Glutamatergic neuron (in vitro differentiated cells): ENCODE data around the gene XYLT1. TPM values are rescaled to one million over a fixed set of nuclear protein-coding genes. Genes with fewer than 3 reads are reported as not detected.

ENCODE experiments used
- DNase-seq: peaks from one replicate; pipeline ENCODE4 v3.0.0; 2022
- H3K27ac Mint-ChIP-seq: one replicate; pipeline ENCODE4 v1.8.0; 2020; ENCODE audit warnings: mild to moderate bottlenecking, mixed read lengths, inconsistent platforms; ENCODE audit not compliant: unreplicated experiment
- H3K27me3 Mint-ChIP-seq: one replicate; pipeline ENCODE4 v1.8.0; 2020; ENCODE audit warnings: mild to moderate bottlenecking, moderate library complexity, mixed read lengths, inconsistent platforms; ENCODE audit not compliant: unreplicated experiment
- H3K36me3 Mint-ChIP-seq: one replicate; pipeline ENCODE4 v1.8.0; 2020; ENCODE audit warnings: mild to moderate bottlenecking, mixed read lengths, inconsistent platforms; ENCODE audit not compliant: unreplicated experiment
- H3K4me1 Mint-ChIP-seq: one replicate; pipeline ENCODE4 v1.8.0; 2020; ENCODE audit warnings: mild to moderate bottlenecking, low read depth, mixed read lengths, inconsistent platforms; ENCODE audit not compliant: unreplicated experiment
- H3K4me3 Mint-ChIP-seq: one replicate; pipeline ENCODE4 v1.8.0; 2020; ENCODE audit warnings: mild to moderate bottlenecking, mixed read lengths, inconsistent platforms; ENCODE audit not compliant: unreplicated experiment
- H3K9me3 Mint-ChIP-seq: one replicate; pipeline ENCODE4 v1.8.0; 2020; ENCODE audit warnings: mild to moderate bottlenecking, moderate library complexity, mixed read lengths, inconsistent platforms; ENCODE audit not compliant: unreplicated experiment
- CTCF ChIP-seq: fragments of 200-600 bp; sonication (generic); IDR thresholded peaks from one replicate; pipeline ENCODE4 v1.5.0; 2021; ENCODE audit not compliant: partially characterized antibody, unreplicated experiment
- total RNA-seq: library from RNA; stranded (reverse); fragmentation: NEBNext Ultra II Directional; extraction: Animal tissue kit (Norgen Biotek cat#: 25700); gene quantifications from one replicate; pipeline ENCODE4 v1.2.1, GENCODE V29; 2021; ENCODE audit not compliant: unreplicated experiment

Gene XYLT1
- total RNA-seq, 1 donor from 2014 or later: 18.4 TPM

- Mint-ChIP-seq H3K36me3 (no peaks in the 10 kb centered on the region), H3K27me3 (no peaks in the 10 kb centered on the region), H3K4me3 (no peak overlapping the region), H3K27ac (peak overlapping the region; percentile 52), H3K4me1 (peaks cover 23% of the 10 kb centered on the region), H3K9me3 (peaks cover 2% of the 10 kb centered on the region)
- DNase-seq: no peak
- no peak for TF ChIP-seq CTCF
These were observed 91.6 kb downstream of the XYLT1 start for GRCh38 chr16:17379121-17379571.

- no peak for TF ChIP-seq CTCF
- Mint-ChIP-seq H3K4me3 (no peak overlapping the region), H3K9me3 (peaks cover 1% of the 10 kb centered on the region), H3K27me3 (no peaks in the 10 kb centered on the region), H3K36me3 (no peaks in the 10 kb centered on the region), H3K4me1 (peaks cover 22% of the 10 kb centered on the region), H3K27ac (no peak overlapping the region)
- no peak for DNase-seq
These were observed 93.1 kb downstream of the XYLT1 start for GRCh38 chr16:17377360-17378324.

- no peak for TF ChIP-seq CTCF
- Mint-ChIP-seq H3K9me3 (no peaks in the 10 kb centered on the region), H3K36me3 (no peaks in the 10 kb centered on the region), H3K27ac (no peak overlapping the region), H3K27me3 (no peaks in the 10 kb centered on the region), H3K4me1 (peaks cover 30% of the 10 kb centered on the region), H3K4me3 (no peak overlapping the region)
- peak; percentile 33 for DNase-seq
These were observed 95.1 kb downstream of the XYLT1 start for GRCh38 chr16:17375461-17376304.

GRCh38 chr16:17374668-17375255, 96.0 kb downstream of the XYLT1 start:
- Mint-ChIP-seq H3K9me3 (no peaks in the 10 kb centered on the region), H3K4me3 (no peak overlapping the region), H3K27ac (no peak overlapping the region), H3K27me3 (no peaks in the 10 kb centered on the region), H3K36me3 (no peaks in the 10 kb centered on the region), H3K4me1 (peaks cover 34% of the 10 kb centered on the region)
- no peak for DNase-seq
- no peak for TF ChIP-seq CTCF
